T-helper 1 cell (primary cell): ENCODE measurements around the gene CCDC86.

Experiments used
- DNase-seq, 5 donors: peaks; one replicate each; pipeline ENCODE4 v3.0.0-alpha.2; 2012 to 2020

The CCDC86 gene

GRCh38 chr11:60870733-60871377, 28.9 kb downstream of the CCDC86 start:
- no peak for DNase-seq

GRCh38 chr11:60871378-60872061, 29.6 kb downstream of the CCDC86 start:
- no peak for DNase-seq

- no peak for DNase-seq
Measured at GRCh38 chr11:60872124-60872960, 30.4 kb downstream of the CCDC86 start.

GRCh38 chr11:60872961-60873524, 31.1 kb downstream of the CCDC86 start:
- no peak for DNase-seq

GRCh38 chr11:60873533-60873932, 31.6 kb downstream of the CCDC86 start:
- no peak for DNase-seq

GRCh38 chr11:60874421-60875365, 32.8 kb downstream of the CCDC86 start:
- no peak for DNase-seq

- no peak for DNase-seq
Measured at GRCh38 chr11:60875366-60876167, 33.7 kb downstream of the CCDC86 start.

DNA sequence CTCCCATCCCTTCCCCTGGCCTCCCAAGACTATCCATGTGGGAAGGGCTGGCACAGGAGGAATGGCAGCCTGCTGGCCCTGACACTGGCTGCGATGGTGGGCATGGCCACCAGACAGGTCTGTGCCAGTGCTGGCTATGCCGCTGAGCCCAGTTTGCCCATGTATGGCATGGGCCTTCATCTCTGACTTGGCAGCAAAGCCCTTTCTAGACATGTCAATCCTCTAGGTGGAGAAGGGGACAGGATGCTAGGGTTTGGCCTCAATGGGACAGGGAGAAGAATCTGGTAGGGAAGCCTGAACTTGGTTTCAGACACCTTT, 34.2 kb downstream of the CCDC86 start:
- no peak for DNase-seq

DNA sequence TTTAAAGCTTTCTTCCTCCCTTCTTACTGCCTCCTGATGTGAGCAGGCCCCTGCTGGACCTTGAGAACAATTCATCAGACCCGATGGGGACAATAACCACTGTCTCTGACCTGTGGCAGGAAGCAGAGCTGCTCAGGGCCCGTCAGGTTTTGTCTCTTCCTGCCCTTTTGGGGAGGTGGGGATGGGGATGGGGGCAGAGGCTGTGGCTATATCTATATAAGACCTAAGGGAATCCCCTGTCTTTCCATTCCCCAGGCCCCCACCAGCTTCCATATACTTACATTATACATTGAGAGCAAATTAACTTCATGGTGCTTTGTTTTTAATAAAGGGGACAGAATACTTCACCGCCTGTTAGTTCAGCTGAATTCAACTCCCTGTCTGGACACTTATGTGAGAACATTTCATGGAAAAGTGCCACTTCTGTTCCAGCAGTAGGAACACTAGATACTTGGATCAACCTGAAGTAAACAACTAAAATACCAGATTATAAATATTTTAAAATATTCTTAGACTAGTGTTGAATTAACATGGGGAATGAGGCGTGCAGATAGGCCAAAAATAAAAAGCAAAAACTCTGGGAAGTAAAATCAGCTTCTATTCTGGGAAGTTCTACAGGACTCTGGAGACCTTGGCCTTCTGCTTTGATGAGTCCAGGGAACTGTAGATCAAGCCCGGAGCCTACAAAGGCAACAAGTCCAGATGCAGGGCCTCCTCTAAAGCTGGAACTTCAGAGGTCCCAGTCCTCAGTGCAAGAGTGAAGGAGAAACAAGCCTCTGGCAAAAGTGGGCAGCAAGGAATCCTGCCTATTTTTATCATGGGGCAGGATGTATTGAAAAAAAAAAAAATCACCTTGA, 36.6 kb downstream of the CCDC86 start:
- no peak for DNase-seq

DNA sequence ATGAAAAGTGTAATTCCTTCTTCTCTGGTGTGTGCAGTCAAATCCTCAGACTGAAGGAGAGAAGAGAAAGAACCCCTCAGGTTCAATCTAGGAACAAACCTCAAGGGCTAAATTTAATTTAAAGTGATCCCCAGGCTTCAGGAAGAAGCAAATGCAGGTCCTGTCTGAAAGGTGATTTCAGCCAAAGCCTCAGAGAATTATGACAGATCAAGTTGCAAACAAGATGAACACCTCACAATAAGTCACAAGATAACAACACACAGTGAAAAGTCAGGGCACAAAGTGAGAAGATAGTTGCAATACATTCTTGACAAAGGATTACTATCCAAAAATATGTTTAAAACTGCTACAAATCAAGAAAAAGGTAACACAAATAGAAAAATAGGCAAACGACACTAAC, 37.2 kb downstream of the CCDC86 start:
- no peak for DNase-seq

GRCh38 chr11:60879971-60880588, 38.2 kb downstream of the CCDC86 start:
- no peak for DNase-seq

DNA sequence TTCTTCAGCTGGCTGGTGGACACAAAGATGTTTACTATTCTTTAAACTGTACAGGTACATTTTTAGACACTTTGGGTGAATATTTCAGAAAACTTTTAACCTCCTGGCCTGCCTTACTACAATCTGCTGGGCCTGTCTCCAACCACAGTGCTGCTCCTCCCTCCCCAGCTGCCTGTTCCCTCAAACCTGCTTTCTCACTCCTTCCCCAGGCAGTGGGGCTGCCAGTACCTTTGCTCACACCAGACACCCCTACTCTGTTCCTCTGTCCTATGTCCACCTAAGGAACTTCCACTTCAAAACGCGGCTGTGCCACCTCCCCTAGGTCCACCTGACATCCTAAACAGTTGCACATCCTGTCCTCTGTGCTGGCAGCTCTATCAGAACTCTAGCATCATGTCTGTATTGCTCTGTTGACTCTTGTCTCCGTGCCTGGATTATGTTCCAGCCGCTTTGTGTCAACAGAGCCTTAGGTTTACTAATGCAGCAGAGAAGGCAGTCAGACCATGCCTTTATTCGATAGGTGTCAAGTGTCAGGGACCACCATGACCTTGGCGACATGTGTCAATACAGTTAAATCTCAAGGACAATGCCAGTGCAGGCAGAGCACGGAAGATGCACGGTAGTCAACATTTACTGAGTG, 38.9 kb downstream of the CCDC86 start:
- DNase-seq: no peak

DNA sequence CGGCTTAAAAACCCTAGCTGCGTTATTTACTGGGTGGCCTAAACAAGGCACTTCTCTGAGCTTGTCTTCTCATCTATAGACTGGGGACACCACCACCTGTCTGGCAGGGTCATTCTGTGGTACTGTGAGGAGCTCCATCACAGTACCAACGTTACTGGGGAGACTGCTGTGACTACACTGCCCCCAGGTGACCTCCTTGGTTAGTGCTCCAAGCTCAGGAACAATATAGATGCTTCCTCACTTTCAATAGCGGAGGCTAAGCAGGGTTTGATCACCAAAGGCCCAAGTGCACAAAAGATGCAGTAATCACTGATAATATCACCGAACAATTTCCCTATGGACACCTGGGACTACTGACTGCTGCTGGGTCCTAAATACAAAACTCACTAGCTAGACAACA, 45.6 kb downstream of the CCDC86 start:
- peak in 2 of 5 donors; percentile 18 to 35 for DNase-seq

GRCh38 chr11:60889869-60890311, 48.0 kb downstream of the CCDC86 start:
- no peak for DNase-seq

GRCh38 chr11:60890696-60891095, 48.8 kb downstream of the CCDC86 start:
- DNase-seq: no peak

- no peak for DNase-seq
Measured at GRCh38 chr11:60891103-60891741, 49.3 kb downstream of the CCDC86 start.

DNA sequence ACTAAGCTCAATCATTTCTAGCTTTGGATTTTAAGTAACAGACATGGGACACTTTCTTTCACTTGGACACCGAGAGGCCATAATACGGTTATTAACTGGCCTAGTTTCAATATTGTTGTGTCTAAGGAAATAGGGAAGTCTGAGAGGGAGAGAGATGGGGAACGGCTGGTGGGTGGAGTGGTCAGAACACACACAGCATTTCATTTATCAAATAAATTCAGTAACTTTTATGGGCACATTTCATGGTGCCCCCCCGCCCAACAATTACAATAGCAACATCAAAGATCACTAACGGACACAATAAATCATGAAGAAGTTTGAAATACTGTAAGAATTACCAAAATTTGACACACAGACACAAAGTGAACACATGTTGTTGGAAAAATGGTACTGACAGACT, 53.8 kb downstream of the CCDC86 start:
- no peak for DNase-seq

DNA sequence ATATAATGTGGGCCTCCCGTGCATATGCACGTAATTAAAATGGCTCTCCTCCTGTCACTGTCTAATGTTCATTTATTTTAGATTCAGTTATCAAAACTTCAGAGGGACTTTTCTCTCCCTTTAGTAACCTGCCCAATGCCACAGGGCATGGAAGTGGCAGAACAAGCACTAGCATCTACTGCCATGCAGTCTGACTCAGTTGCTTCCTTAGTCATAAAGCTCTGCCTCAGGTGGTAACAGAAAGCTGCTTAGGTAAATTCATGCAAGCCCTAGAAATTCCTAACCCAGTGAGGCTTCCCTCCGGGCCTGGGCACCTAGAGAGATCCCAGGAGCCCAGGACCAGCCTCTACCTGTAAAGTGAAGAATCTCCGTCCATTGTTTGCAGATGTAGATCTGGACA, 55.6 kb downstream of the CCDC86 start:
- no peak for DNase-seq
